ENCODE measurements around the gene RGS1.

- no peak for TF ChIP-seq POLR2A (IDR thresholded peaks at IDR 0.05; ENCODE audit: borderline replicate concordance, extremely low read depth, insufficient read depth, insufficient read length)
- TF ChIP-seq RAD21 (IDR thresholded peaks at IDR 0.05; ENCODE audit: low read depth), result no peak
- no peak for TF ChIP-seq EZH2 (IDR thresholded peaks at IDR 0.05)
- TF ChIP-seq ELF1 (IDR thresholded peaks at IDR 0.05; ENCODE audit: borderline replicate concordance, low read depth), result no peak
- TF ChIP-seq YY1 (IDR thresholded peaks at IDR 0.05; ENCODE audit: extremely low read depth, insufficient replicate concordance, low read depth, low read length), result no peak
- TF ChIP-seq, protein P1, sequence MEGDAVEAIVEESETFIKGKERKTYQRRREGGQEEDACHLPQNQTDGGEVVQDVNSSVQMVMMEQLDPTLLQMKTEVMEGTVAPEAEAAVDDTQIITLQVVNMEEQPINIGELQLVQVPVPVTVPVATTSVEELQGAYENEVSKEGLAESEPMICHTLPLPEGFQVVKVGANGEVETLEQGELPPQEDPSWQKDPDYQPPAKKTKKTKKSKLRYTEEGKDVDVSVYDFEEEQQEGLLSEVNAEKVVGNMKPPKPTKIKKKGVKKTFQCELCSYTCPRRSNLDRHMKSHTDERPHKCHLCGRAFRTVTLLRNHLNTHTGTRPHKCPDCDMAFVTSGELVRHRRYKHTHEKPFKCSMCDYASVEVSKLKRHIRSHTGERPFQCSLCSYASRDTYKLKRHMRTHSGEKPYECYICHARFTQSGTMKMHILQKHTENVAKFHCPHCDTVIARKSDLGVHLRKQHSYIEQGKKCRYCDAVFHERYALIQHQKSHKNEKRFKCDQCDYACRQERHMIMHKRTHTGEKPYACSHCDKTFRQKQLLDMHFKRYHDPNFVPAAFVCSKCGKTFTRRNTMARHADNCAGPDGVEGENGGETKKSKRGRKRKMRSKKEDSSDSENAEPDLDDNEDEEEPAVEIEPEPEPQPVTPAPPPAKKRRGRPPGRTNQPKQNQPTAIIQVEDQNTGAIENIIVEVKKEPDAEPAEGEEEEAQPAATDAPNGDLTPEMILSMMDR (IDR thresholded peaks at IDR 0.05 in 2 of 3, conservative IDR thresholded peaks at IDR 0.05 in 1 of 3; ENCODE audit: borderline replicate concordance in 1 of 3, insufficient read depth in 1 of 3, low read depth in 2 of 3, low read length in 2 of 3), result no peak
- TF ChIP-seq POLR2AphosphoS5 (IDR thresholded peaks at IDR 0.05; ENCODE audit: low read depth, low read length), result no peak
Measured at GRCh38 chr1:192554904-192555303, 20.7 kb upstream of the RGS1 start.

All from HCT116 (cell line).